Measurements from ENCODE around the gene KLHDC10. TPM values are rescaled to one million over a fixed set of nuclear protein-coding genes. Genes with fewer than 3 reads are reported as not detected.

The KLHDC10 gene
- total RNA-seq, 1 donor from 2014 or later: 13.9 TPM

DNA sequence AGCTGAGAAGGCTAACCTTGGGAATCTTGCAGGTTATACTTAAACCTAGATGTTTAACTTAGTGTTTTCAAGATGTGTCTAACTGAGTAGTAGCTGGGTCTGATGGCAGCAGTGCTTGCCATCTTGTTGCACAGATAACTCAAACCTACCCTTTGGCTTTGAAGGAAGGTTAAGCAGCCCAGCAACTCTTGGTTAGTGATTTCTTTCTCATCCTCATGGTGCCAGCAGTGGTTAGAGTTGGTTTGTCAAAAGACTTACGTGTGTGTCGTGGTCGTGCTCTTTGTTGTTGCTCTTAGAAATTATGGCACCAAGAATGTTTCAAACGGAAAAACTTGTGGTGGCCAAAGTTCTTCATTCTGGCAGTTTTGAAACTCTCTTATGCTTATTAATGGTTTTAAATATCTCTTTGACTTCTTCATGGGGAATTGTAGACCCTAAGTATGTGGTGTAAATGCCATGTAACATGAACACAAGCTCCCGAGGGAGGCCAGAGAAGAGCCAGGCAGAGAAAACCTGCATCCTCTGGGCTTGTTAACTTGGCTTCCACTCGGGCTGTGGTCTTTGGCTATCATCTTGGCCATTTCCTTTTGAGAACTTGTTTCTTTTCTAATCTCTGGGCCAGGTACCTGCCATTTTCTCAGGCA lies 61.0 kb downstream of the KLHDC10 start:
- Mint-ChIP-seq H3K27me3 (ENCODE audit: low read depth) (no peaks in the 10 kb centered on the region), H3K4me1 (ENCODE audit: low read depth) (peaks cover 10% of the 10 kb centered on the region), H3K27ac (no peak overlapping the region), H3K36me3 (ENCODE audit: low read depth) (peaks cover 67% of the 10 kb centered on the region), H3K9me3 (no peaks in the 10 kb centered on the region), H3K4me3 (ENCODE audit: low read depth) (no peak overlapping the region)
- intact Hi-C loops (cut with micrococcal nuclease): no loop called here
- no peak for DNase-seq (ENCODE audit: low spot score)

DNA sequence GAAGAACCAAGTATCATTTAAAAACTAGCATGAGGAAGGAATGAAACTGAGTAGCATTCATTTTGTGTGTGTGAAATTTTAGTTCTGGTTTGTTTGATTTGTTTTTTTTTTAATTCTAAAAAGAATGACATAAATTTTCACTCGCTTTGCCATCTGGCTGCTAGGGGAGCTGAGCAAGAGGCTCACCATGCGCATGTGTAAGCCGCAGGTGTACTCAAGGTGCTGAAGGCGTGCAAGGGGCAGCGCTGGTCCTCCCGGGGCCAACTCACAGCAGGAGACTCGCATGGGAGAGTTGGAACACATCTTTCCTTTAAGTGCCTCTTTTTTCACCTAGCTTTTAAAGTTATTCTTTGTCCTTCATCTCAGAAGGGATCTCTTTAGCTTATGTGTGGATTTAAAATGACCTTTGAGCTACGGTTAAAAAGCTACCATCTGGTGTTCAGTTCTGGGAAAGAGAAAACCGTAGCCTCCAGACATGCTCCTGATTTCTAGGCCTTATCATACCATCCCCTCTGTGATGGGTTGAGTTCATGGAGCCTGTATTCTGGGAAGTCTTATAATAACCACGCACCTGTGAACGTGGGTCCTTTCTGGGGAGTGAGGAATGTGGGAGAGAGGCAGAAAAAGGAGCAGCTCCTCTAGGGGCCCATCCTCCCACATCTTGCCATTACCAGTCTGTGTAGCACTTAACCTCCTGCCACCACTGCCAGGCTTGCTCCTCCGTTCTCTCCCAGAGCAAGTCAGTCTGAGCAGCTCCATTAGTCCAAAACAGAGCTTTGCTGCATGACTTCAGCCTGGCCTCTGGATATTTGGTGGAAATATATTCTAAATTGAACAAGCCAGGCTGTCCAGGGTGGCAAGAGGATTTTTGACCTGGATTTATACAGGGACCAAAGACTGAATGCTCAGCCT lies 61.9 kb downstream of the KLHDC10 start:
- Mint-ChIP-seq H3K36me3 (ENCODE audit: low read depth) (peaks cover 65% of the 10 kb centered on the region), H3K9me3 (no peaks in the 10 kb centered on the region)

DNA sequence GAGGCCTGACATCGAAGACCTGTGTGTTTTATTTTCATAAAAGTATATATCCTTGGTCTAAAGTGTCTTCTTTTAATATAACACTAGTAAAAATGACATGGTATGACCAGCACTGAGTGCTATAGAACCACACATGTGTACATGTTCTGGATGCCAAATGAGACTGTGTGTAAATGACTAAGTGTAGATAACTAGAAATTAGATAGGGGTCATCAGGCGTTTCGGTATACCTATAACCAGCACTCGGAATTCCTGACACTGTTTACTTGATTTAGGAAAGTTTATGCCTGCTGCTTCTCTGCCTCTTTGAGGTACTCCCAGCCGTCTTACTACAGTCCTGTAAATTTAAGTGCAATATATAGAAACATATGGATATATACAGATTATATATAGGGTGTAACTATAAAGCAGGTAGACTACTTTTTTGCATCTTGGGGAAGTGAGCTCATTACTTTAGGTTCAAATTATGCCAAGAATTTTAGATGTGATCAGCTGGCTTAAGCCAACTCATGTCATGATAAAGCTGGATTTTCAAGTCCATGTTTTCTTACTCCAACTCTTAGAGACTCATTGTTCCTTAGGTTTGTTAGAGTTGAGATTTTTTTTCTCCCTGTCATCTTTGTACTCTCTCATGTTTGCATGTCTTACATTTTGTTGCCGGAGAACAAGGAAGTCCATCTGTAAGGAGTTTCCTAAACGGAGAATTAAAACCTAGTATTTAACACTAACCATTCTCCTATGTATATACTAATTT lies 62.9 kb downstream of the KLHDC10 start:
- no peak for DNase-seq (ENCODE audit: low spot score)
- Mint-ChIP-seq H3K4me1 (ENCODE audit: low read depth) (peaks cover 19% of the 10 kb centered on the region), H3K9me3 (no peaks in the 10 kb centered on the region), H3K27me3 (ENCODE audit: low read depth) (no peaks in the 10 kb centered on the region), H3K27ac (no peak overlapping the region), H3K4me3 (ENCODE audit: low read depth) (no peak overlapping the region), H3K36me3 (ENCODE audit: low read depth) (peaks cover 64% of the 10 kb centered on the region)
- intact Hi-C loops (cut with micrococcal nuclease): no loop called here

More for the DNA sequence above, 61.9 kb downstream of the KLHDC10 start:
- DNase-seq (ENCODE audit: low spot score): no peak
- Mint-ChIP-seq H3K4me3 (ENCODE audit: low read depth) (no peak overlapping the region), H3K27me3 (ENCODE audit: low read depth) (no peaks in the 10 kb centered on the region), H3K4me1 (ENCODE audit: low read depth) (peaks cover 19% of the 10 kb centered on the region), H3K27ac (no peak overlapping the region)
- intact Hi-C loops (cut with micrococcal nuclease): no loop called here

DNA sequence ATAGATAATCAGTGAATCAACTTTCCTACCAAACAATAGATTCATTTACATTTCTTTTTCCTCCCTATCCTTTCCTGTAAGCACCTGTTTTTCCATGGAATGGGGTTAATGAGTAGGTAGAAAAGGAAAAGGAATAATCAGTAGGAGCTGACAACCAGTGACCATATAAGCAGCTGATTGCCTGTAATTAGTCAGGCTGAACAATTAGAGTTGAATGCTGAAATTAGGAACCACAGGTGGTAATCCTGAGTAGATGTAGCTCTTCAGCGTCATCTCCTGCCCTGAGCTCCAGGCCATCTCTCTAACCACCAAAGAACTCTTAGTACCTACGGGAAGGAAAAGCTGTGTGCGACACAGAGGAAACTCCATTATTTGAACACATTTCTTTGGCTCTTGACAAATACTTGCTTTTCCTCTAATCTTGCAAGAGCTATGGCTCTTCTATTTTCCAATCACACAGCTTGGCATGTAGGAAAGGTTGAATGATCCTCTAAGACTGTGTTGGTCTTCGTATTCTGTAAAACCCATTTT lies 63.8 kb downstream of the KLHDC10 start:
- no peak overlapping the region for H3K4me3 Mint-ChIP-seq (ENCODE audit: low read depth)
- H3K9me3 Mint-ChIP-seq: no peaks in the 10 kb centered on the region
- intact Hi-C loops (cut with micrococcal nuclease): no loop called here
- no peak overlapping the region for H3K27ac Mint-ChIP-seq
- peaks cover 60% of the 10 kb centered on the region for H3K36me3 Mint-ChIP-seq (ENCODE audit: low read depth)
- peaks cover 19% of the 10 kb centered on the region for H3K4me1 Mint-ChIP-seq (ENCODE audit: low read depth)
- no peak for DNase-seq (ENCODE audit: low spot score)
- no peaks in the 10 kb centered on the region for H3K27me3 Mint-ChIP-seq (ENCODE audit: low read depth)

DNA sequence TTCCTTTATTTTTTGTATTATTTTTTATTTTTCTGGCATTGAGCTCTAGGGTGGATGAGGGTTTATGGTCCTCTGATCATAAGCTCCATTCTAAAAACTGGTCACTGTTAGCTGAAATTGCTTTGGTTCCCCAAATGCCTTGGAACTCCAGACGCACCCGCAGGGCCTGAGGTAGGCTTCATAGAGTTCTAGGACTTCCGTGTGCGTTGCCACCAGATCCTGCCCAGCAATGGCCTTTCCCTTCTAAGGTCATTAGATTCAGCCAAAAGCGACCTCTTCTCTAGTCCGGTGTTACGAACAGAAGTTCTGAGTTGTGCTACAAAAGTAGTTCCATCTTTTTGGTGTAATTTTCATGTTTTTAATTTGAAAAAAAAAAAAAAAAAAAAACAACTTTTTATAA lies 64.4 kb downstream of the KLHDC10 start:
- intact Hi-C loops (cut with micrococcal nuclease): no loop called here
- no peak overlapping the region for H3K27ac Mint-ChIP-seq
- peaks cover 19% of the 10 kb centered on the region for H3K4me1 Mint-ChIP-seq (ENCODE audit: low read depth)

DNA sequence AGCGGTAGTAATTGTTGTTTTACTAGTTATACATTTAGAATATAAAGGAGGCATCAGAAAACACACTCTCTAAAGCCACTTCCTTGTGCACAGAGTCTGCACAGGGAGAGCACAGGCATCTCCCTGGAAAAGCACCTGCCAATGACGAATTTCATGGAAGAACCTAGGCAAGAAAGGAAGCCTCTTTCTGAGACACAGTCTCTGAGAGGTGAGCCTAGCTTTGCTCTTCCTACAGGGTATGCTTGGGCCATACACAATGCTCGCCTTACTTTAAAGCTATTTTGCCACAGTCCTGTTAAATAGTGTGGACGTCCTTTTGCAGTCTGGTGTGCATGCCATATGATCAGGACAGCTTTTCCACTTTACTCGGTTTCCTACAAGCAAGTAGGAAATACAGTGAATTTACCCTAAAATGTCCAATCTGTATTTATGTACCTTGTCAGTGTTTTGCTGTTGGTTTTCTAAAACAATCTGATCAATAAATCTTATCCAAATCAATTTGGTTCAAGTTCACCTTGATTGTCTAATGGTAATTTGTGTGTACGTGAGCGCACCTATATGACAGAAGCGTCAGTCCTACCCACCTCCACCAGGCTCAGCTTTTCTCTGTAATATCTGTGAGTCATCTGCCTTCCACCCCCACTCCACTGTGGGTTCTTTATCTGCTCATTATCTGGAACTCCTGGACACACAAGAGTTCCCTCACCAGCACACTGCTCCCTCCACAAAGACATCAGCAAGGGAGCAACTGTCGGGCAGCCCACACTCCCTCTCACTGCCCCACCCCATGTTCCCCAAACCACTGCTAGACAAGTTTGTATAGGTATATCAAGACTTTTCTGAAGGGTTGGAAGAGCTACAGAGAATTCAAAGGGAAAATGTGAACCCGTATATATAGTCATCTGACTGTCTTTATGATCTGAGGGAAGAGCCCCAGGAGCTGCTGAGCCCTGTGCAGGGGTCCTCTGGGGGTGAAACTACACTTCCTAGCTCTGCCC lies 65.2 kb downstream of the KLHDC10 start:
- Mint-ChIP-seq H3K36me3 (ENCODE audit: low read depth) (peaks cover 54% of the 10 kb centered on the region), H3K4me1 (ENCODE audit: low read depth) (peaks cover 19% of the 10 kb centered on the region), H3K4me3 (ENCODE audit: low read depth) (no peak overlapping the region), H3K27ac (no peak overlapping the region), H3K27me3 (ENCODE audit: low read depth) (no peaks in the 10 kb centered on the region), H3K9me3 (no peaks in the 10 kb centered on the region)
- intact Hi-C loops (cut with micrococcal nuclease): loop anchor here (2.0 kb wide), 1 partner anchor 17 kb away; no protein-coding TSS in a partner anchor
- DNase-seq (ENCODE audit: low spot score): no peak

More for the DNA sequence above, 64.4 kb downstream of the KLHDC10 start:
- DNase-seq (ENCODE audit: low spot score): no peak
- H3K36me3 Mint-ChIP-seq (ENCODE audit: low read depth): peaks cover 59% of the 10 kb centered on the region
- H3K4me3 Mint-ChIP-seq (ENCODE audit: low read depth): no peak overlapping the region
- H3K9me3 Mint-ChIP-seq: no peaks in the 10 kb centered on the region
- H3K27me3 Mint-ChIP-seq (ENCODE audit: low read depth): no peaks in the 10 kb centered on the region

DNA sequence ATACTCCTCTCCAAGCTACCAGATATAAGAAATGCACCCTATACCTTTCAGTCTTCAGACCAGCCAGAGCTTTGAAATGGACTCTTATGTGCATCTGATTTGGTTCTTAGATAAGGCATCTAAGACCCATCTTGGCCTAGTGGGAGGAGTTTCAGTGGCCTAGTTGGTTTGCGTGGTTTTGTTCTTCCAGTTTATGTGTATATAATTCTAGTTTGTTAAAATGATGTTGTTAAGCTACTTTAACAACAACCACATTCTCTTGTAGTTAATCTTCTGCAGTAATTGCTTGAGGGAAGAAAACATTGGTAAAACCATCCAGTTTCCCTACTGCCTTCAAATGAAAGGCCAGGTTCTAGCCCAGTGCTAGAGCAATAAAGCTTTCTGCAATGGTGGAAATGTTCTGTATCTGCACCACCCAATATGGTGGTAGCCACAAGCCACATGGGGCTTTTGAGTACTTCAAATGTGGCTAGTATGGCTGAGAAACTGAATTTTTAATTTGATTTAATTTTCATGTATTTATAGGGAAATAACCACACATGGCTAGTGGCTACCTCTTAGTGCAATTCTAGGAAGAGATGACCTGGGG lies 66.3 kb downstream of the KLHDC10 start:
- no peak overlapping the region for H3K27ac Mint-ChIP-seq
- no peak overlapping the region for H3K4me3 Mint-ChIP-seq (ENCODE audit: low read depth)
- no peak for DNase-seq (ENCODE audit: low spot score)
- H3K9me3 Mint-ChIP-seq: no peaks in the 10 kb centered on the region
- intact Hi-C loops (cut with micrococcal nuclease): loop anchor here (2.0 kb wide), 1 partner anchor 18 kb away; no protein-coding TSS in a partner anchor
- H3K36me3 Mint-ChIP-seq (ENCODE audit: low read depth): peaks cover 45% of the 10 kb centered on the region
- peaks cover 2% of the 10 kb centered on the region for H3K27me3 Mint-ChIP-seq (ENCODE audit: low read depth)
- H3K4me1 Mint-ChIP-seq (ENCODE audit: low read depth): peaks cover 21% of the 10 kb centered on the region

DNA sequence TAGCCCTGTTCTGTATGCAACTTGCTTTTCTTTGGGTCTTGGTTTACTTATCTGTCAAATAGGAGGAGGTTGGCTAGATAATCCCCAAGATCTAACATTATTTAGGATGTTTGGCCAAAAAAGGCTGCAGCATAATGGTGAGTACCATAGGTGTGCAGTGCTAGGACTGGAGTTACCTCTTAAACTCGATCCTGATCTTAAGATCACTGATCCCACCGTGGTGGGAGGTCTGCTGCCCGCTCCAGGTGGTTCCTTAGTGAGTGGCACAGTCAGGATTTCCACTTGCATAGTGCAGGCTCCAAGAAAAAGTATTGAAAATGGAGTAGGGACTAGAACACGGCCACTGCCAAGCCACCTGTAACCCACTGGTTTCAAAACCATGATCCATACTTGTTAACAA lies 66.9 kb downstream of the KLHDC10 start:
- no peaks in the 10 kb centered on the region for H3K9me3 Mint-ChIP-seq
- intact Hi-C loops (cut with micrococcal nuclease): loop anchor here (2.0 kb wide), 1 partner anchor 18 kb away; no protein-coding TSS in a partner anchor
- H3K27me3 Mint-ChIP-seq (ENCODE audit: low read depth): peaks cover 3% of the 10 kb centered on the region
- H3K36me3 Mint-ChIP-seq (ENCODE audit: low read depth): peaks cover 41% of the 10 kb centered on the region
- no peak overlapping the region for H3K4me3 Mint-ChIP-seq (ENCODE audit: low read depth)
- H3K27ac Mint-ChIP-seq: no peak overlapping the region
- H3K4me1 Mint-ChIP-seq (ENCODE audit: low read depth): peaks cover 22% of the 10 kb centered on the region
- no peak for DNase-seq (ENCODE audit: low spot score)

DNA sequence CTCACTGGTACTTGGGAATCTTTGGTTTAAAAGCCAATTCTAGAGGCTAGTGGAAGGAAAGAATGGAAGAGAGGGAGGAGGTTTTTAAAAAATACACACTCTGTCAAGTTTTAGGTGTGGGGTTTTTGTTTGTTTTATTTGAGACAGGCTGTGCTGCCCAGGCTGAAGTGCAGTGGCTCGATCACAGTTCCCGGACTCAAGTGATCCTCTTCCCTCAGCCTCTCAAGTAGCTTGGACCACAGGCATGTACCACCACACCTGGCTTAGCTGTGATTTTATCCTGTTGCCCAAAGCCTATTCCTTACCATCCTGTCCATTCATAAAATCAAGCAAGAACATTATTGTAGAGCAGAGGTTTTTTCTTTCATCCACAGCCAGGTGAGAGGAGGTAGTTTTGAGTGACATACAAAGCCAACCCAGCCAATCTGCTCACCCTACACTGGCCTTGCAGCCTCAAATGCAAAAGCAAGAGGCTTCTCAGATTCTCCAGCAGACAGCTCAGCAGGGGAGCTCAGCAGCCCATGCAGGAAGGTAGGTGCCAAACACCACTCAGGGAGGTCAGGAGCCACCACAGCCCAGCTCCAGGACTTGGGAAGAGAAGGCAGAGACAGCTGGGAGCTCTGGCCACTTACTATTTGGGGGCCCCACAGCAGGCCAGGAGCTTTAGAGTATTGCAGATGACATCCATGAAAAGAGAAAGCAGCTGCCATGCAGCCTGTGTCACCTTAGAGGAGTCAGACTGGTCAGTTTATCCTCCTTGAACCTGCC lies 69.0 kb downstream of the KLHDC10 start:
- no peak overlapping the region for H3K27ac Mint-ChIP-seq
- H3K4me1 Mint-ChIP-seq (ENCODE audit: low read depth): peaks cover 22% of the 10 kb centered on the region
- intact Hi-C loops (cut with micrococcal nuclease): no loop called here
- no peak for DNase-seq (ENCODE audit: low spot score)
- peaks cover 12% of the 10 kb centered on the region for H3K27me3 Mint-ChIP-seq (ENCODE audit: low read depth)
- peaks cover 34% of the 10 kb centered on the region for H3K36me3 Mint-ChIP-seq (ENCODE audit: low read depth)
- H3K9me3 Mint-ChIP-seq: no peaks in the 10 kb centered on the region
- no peak overlapping the region for H3K4me3 Mint-ChIP-seq (ENCODE audit: low read depth)

DNA sequence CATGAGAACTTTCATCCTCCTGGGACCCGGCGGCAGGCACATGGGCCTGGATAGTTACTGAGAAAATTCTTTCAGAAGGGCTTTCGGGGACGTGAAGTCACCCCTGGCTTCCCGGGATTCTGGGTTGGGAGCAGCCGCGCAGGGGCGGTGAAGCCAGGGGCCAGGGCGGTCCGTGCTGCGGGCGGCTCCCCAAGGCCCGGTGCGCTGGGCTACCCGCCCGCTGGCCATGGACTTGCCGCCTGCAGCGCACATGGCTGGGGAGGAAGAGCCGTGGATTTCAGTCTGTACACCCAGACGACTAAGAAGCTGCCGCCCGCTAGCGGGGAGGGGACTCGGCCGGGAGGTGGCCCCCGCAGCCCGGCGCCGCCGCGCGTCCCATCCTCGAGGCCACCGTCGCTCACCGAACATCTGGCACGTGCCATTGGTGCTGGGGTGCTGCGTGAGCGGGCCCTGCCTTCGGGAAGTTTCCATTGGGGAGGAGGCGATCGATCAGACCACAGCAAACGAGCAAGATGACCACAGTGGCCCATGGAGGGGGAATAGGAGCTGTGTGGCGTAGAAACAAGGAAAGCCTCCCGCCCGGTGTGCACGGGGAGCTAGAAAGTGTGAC lies 70.3 kb downstream of the KLHDC10 start:
- Mint-ChIP-seq H3K4me1 (ENCODE audit: low read depth) (peaks cover 18% of the 10 kb centered on the region), H3K9me3 (no peaks in the 10 kb centered on the region), H3K27ac (no peak overlapping the region), H3K36me3 (ENCODE audit: low read depth) (peaks cover 25% of the 10 kb centered on the region), H3K4me3 (ENCODE audit: low read depth) (peak overlapping the region; percentile 8), H3K27me3 (ENCODE audit: low read depth) (peaks cover 21% of the 10 kb centered on the region)
- intact Hi-C loops (cut with micrococcal nuclease): no loop called here
- no peak for DNase-seq (ENCODE audit: low spot score)
